Choroid plexus epithelial cell (primary cell): ENCODE measurements around the gene ZNF358.
A peak's percentile ranks its signal among the peaks of the same experiment; 100 is the strongest.

Source experiments
- DNase-seq: peaks from one replicate; pipeline ENCODE4 v3.0.0-alpha.2; 2010; ENCODE audit warnings: low read depth
- H3K4me3 ChIP-seq: 2 replicates; pipeline ENCODE4 v1.5.1; 2011; ENCODE audit warnings: low read depth, mild to moderate bottlenecking, control low read depth, low read length, moderate library complexity
- CTCF ChIP-seq: conservative IDR thresholded peaks from 2 replicates; pipeline ENCODE4 v1.5.1; 2011; ENCODE audit warnings: low read depth, mild to moderate bottlenecking, control low read depth, inconsistent platforms, low read length, moderate library complexity

The ZNF358 gene

GRCh38 chr19:7488736-7489353 is 27.1 kb upstream of the ZNF358 start, which contains the start of gene PEX11G:
TSS of gene PEX11G (minus strand) at chr19:7489035. CDS start at chr19:7489010, 25 bp downstream.
- peak; percentile 90 for DNase-seq
- no peak for TF ChIP-seq CTCF
- H3K4me3 ChIP-seq = peak within 1 kb of the TSS; percentile 68

GRCh38 chr19:7489609-7490044 is 26.3 kb upstream of the ZNF358 start:
- no peak for TF ChIP-seq CTCF
- no peak for DNase-seq
- no peak overlapping the region for H3K4me3 ChIP-seq

GRCh38 chr19:7492142-7492541 is 23.8 kb upstream of the ZNF358 start:
- DNase-seq = peak; percentile 34
- H3K4me3 ChIP-seq = no peak overlapping the region
- no peak for TF ChIP-seq CTCF

GRCh38 chr19:7492558-7492957 is 23.3 kb upstream of the ZNF358 start:
- no peak overlapping the region for H3K4me3 ChIP-seq
- no peak for TF ChIP-seq CTCF
- no peak for DNase-seq

- TF ChIP-seq CTCF = peak; percentile 24
- peak; percentile 67 for DNase-seq
- no peak overlapping the region for H3K4me3 ChIP-seq
Observed at GRCh38 chr19:7494416-7495098, 21.3 kb upstream of the ZNF358 start.

GRCh38 chr19:7497292-7497691 is 18.6 kb upstream of the ZNF358 start:
- DNase-seq = peak; percentile 48
- no peak overlapping the region for H3K4me3 ChIP-seq
- TF ChIP-seq CTCF = peak; percentile 67
